Activated CD8-positive, alpha-beta memory T cell treated with anti-CD3 and anti-CD28 coated beads, Interleukin-2, amount 10 ng/mL, durations not matched to agents 7 days and 5 days (primary cell): Measurements from ENCODE around the gene AK3. TPM values are rescaled to one million over a fixed set of nuclear protein-coding genes. Genes with fewer than 3 reads are reported as not detected.
A peak's percentile ranks its signal among the peaks of the same experiment; 100 is the strongest.
"Not testable (repeated sequence)": the region's sequence is repeated elsewhere in the genome, so short reads cannot be mapped to it uniquely, and the experiment has no call there.

Source experiments
- ATAC-seq: fragments of 150-1000 bp; cut with Tn5 transposase; one replicate; pipeline ENCODE4 v1.10.0; 2021; ENCODE audit warnings: moderate library complexity
- CTCF ChIA-PET: fragments of 350-600 bp; sonication (Branson Sonifier 250); formaldehyde crosslinking; loops from one replicate; lab custom pipeline; 2021; ENCODE audit warnings: antibody characterized with exemption; lab: Charles Lee
- DNase-seq: peaks from one replicate; pipeline ENCODE4 v3.0.0-alpha.2; 2020
- H3K27ac Mint-ChIP-seq: one replicate; pipeline ENCODE4 v1.8.0; 2021; ENCODE audit warnings: mild to moderate bottlenecking, mixed read lengths
- H3K27me3 Mint-ChIP-seq: one replicate; pipeline ENCODE4 v1.8.0; 2021; ENCODE audit warnings: mixed read lengths
- H3K36me3 Mint-ChIP-seq: one replicate; pipeline ENCODE4 v1.8.0; 2021; ENCODE audit warnings: mild to moderate bottlenecking, mixed read lengths
- H3K4me1 Mint-ChIP-seq: one replicate; pipeline ENCODE4 v1.8.0; 2021; ENCODE audit warnings: mixed read lengths
- H3K4me3 Mint-ChIP-seq: one replicate; pipeline ENCODE4 v1.8.0; 2021; ENCODE audit warnings: mild to moderate bottlenecking, moderate library complexity, mixed read lengths
- H3K9me3 Mint-ChIP-seq: one replicate; pipeline ENCODE4 v1.8.0; 2022; ENCODE audit warnings: low read depth, mixed read lengths
- total RNA-seq, 2 experiments: library from RNA; stranded (reverse); gene quantifications; one replicate each; pipeline ENCODE4 v1.2.3, GENCODE V29; 2021

Gene AK3
- total RNA-seq, 2 experiments from 2014 or later, result 35.6 to 35.8 TPM

- ATAC-seq (no peak), DNase-seq (no peak)
- Mint-ChIP-seq H3K36me3 (no peaks in the 10 kb centered on the region), H3K27ac (no peak overlapping the region), H3K9me3 (no peaks in the 10 kb centered on the region), H3K4me3 (no peak overlapping the region), H3K27me3 (peaks cover 7% of the 10 kb centered on the region), H3K4me1 (peaks cover 22% of the 10 kb centered on the region)
- CTCF ChIA-PET, result interaction anchor here (1.5 to 3.4 kb wide), 5 partner anchors 9 to 836 kb away, joined by 3 to 31 read pairs (median 11); no protein-coding TSS in a partner anchor
These were observed 23.0 kb upstream of the AK3 start for GRCh38 chr9:4764033-4764432.

- Mint-ChIP-seq H3K36me3 (no peaks in the 10 kb centered on the region), H3K9me3 (no peaks in the 10 kb centered on the region), H3K4me3 (peak overlapping the region; percentile 5), H3K4me1 (peaks cover 19% of the 10 kb centered on the region), H3K27me3 (peaks cover 13% of the 10 kb centered on the region), H3K27ac (peak overlapping the region; percentile 3)
- no peak for DNase-seq
- CTCF ChIA-PET, result interaction anchor here (0.6 to 6.1 kb wide), 32 partner anchors 10 to 837 kb away, joined by 3 to 80 read pairs (median 4); partner anchors contain the start of genes AK3, JAK2 and RCL1
- peak; percentile 11 for ATAC-seq
These were observed 22.0 kb upstream of the AK3 start for GRCh38 chr9:4762886-4763541.

- no peaks in the 10 kb centered on the region for H3K36me3 Mint-ChIP-seq
- peaks cover 13% of the 10 kb centered on the region for H3K27me3 Mint-ChIP-seq
- DNase-seq (peak; percentile 88), ATAC-seq (peak; percentile 81)
- CTCF ChIA-PET, result interaction anchor here (0.7 to 6.1 kb wide), 33 partner anchors 9 to 837 kb away, joined by 3 to 80 read pairs (median 4); partner anchors contain the start of genes AK3, JAK2 and RCL1
- peak overlapping the region; percentile 5 for H3K4me3 Mint-ChIP-seq
- peaks cover 19% of the 10 kb centered on the region for H3K4me1 Mint-ChIP-seq
- no peaks in the 10 kb centered on the region for H3K9me3 Mint-ChIP-seq
- peak overlapping the region; percentile 3 for H3K27ac Mint-ChIP-seq
These were observed 21.3 kb upstream of the AK3 start for GRCh38 chr9:4762108-4762885.

GRCh38 chr9:4760122-4760521 lies 19.1 kb upstream of the AK3 start:
- CTCF ChIA-PET, result interaction anchor here (0.7 to 6.1 kb wide), 33 partner anchors 8 to 844 kb away, joined by 3 to 80 read pairs (median 4); partner anchors contain the start of genes AK3, JAK2 and RCL1
- Mint-ChIP-seq H3K4me3 (no peak overlapping the region), H3K4me1 (peaks cover 19% of the 10 kb centered on the region), H3K27me3 (peaks cover 13% of the 10 kb centered on the region), H3K27ac (no peak overlapping the region), H3K36me3 (no peaks in the 10 kb centered on the region), H3K9me3 (no peaks in the 10 kb centered on the region)
- ATAC-seq (no peak), DNase-seq (no peak)

GRCh38 chr9:4756420-4756819 lies 15.4 kb upstream of the AK3 start:
- CTCF ChIA-PET, result interaction anchor here (0.9 to 1.3 kb wide), 4 partner anchors 12 to 231 kb away, joined by 3 to 5 read pairs (median 3); partner anchors contain the start of gene AK3
- no peak for DNase-seq
- peaks cover 3% of the 10 kb centered on the region for H3K4me1 Mint-ChIP-seq
- H3K27ac Mint-ChIP-seq, result no peak overlapping the region
- H3K27me3 Mint-ChIP-seq, result peaks cover 11% of the 10 kb centered on the region
- no peak for ATAC-seq
- H3K4me3 Mint-ChIP-seq, result no peak overlapping the region
- H3K36me3 Mint-ChIP-seq, result no peaks in the 10 kb centered on the region
- H3K9me3 Mint-ChIP-seq, result no peaks in the 10 kb centered on the region

- no peak overlapping the region for H3K4me3 Mint-ChIP-seq
- CTCF ChIA-PET, result interaction anchor here (0.7 to 1.4 kb wide), 3 partner anchors 151 to 618 kb away, joined by 3 to 4 read pairs (median 3); no protein-coding TSS in a partner anchor
These were observed 14.1 kb upstream of the AK3 start for GRCh38 chr9:4755026-4755609.

GRCh38 chr9:4754530-4754929 lies 13.5 kb upstream of the AK3 start:
- H3K4me3 Mint-ChIP-seq, H3K27ac Mint-ChIP-seq, H3K9me3 Mint-ChIP-seq, ATAC-seq, DNase-seq, H3K27me3 Mint-ChIP-seq, H3K36me3 Mint-ChIP-seq, H3K4me1 Mint-ChIP-seq: not testable (repeated sequence)
- CTCF ChIA-PET, result interaction anchor here (1.1 to 1.4 kb wide), 2 partner anchors 150 to 375 kb away, joined by 3 to 4 read pairs; no protein-coding TSS in a partner anchor

More at GRCh38 chr9:4755026-4755609, 14.1 kb upstream of the AK3 start:
- Mint-ChIP-seq H3K4me1 (peaks cover 3% of the 10 kb centered on the region), H3K27ac (no peak overlapping the region), H3K27me3 (peaks cover 8% of the 10 kb centered on the region), H3K9me3 (no peaks in the 10 kb centered on the region), H3K36me3 (no peaks in the 10 kb centered on the region)
- DNase-seq (no peak), ATAC-seq (no peak)

GRCh38 chr9:4750023-4750673 lies 9.1 kb upstream of the AK3 start:
- H3K36me3 Mint-ChIP-seq, result no peaks in the 10 kb centered on the region
- DNase-seq (no peak), ATAC-seq (peak; percentile 68)
- peaks cover 7% of the 10 kb centered on the region for H3K4me1 Mint-ChIP-seq
- no peaks in the 10 kb centered on the region for H3K9me3 Mint-ChIP-seq
- CTCF ChIA-PET, result interaction anchor here (0.9 to 2.3 kb wide), 9 partner anchors 9 to 442 kb away, joined by 3 to 21 read pairs (median 4); partner anchors contain the start of genes AK3 and RCL1
- H3K27me3 Mint-ChIP-seq, result peaks cover 2% of the 10 kb centered on the region
- no peak overlapping the region for H3K27ac Mint-ChIP-seq
- no peak overlapping the region for H3K4me3 Mint-ChIP-seq

- Mint-ChIP-seq H3K27me3 (peaks cover 2% of the 10 kb centered on the region), H3K4me3 (no peak overlapping the region), H3K27ac (no peak overlapping the region), H3K9me3 (no peaks in the 10 kb centered on the region), H3K4me1 (peaks cover 7% of the 10 kb centered on the region), H3K36me3 (no peaks in the 10 kb centered on the region)
- DNase-seq (no peak), ATAC-seq (no peak)
- CTCF ChIA-PET, result interaction anchor here (1.0 to 2.3 kb wide), 6 partner anchors 8 to 434 kb away, joined by 3 to 21 read pairs (median 6); partner anchors contain the start of gene AK3
These were observed 7.6 kb upstream of the AK3 start for GRCh38 chr9:4748612-4749011.

- H3K4me3 Mint-ChIP-seq, result no peak overlapping the region
- peaks cover 14% of the 10 kb centered on the region for H3K4me1 Mint-ChIP-seq
- H3K36me3 Mint-ChIP-seq, result no peaks in the 10 kb centered on the region
- CTCF ChIA-PET, result interaction anchor here (1.2 to 2.7 kb wide), 3 partner anchors 13 to 142 kb away, joined by 3 to 14 read pairs (median 5); no protein-coding TSS in a partner anchor
- H3K27ac Mint-ChIP-seq, result no peak overlapping the region
- no peaks in the 10 kb centered on the region for H3K9me3 Mint-ChIP-seq
- H3K27me3 Mint-ChIP-seq, result peaks cover 2% of the 10 kb centered on the region
- no peak for DNase-seq
- no peak for ATAC-seq
These were observed 5.5 kb upstream of the AK3 start for GRCh38 chr9:4746278-4747030.

- ATAC-seq, result no peak
- DNase-seq, result no peak
- peaks cover 21% of the 10 kb centered on the region for H3K4me1 Mint-ChIP-seq
- no peak overlapping the region for H3K4me3 Mint-ChIP-seq
- no peaks in the 10 kb centered on the region for H3K9me3 Mint-ChIP-seq
- H3K27ac Mint-ChIP-seq, result no peak overlapping the region
- no peaks in the 10 kb centered on the region for H3K27me3 Mint-ChIP-seq
- peaks cover 4% of the 10 kb centered on the region for H3K36me3 Mint-ChIP-seq
- CTCF ChIA-PET, result interaction anchor here (4.3 kb wide), 1 partner anchor 16 kb away, joined by 18 read pairs; no protein-coding TSS in a partner anchor
These were observed 2.3 kb upstream of the AK3 start for GRCh38 chr9:4743131-4743875.
